HEK293 (cell line): ENCODE measurements around the gene PLEKHA8.

Experiments
- BCL6B ChIP-seq: fragments of 450-650 bp; formaldehyde crosslinking; IDR thresholded peaks from 2 replicates; pipeline ENCODE4 v1.5.1; 2017; ENCODE audit warnings: missing biosample characterization, missing genetic modification characterization
- CTCF ChIP-seq: fragments of 450-650 bp; formaldehyde crosslinking; IDR thresholded peaks from 2 replicates; pipeline ENCODE4 v1.5.1; 2016; ENCODE audit warnings: missing biosample characterization, missing genetic modification characterization
- REST ChIP-seq: fragments of 450-650 bp; formaldehyde crosslinking; IDR thresholded peaks from 2 replicates; pipeline ENCODE4 v1.5.1; 2016; ENCODE audit warnings: missing biosample characterization, missing genetic modification characterization
- ZBTB1 ChIP-seq: fragments of 450-650 bp; formaldehyde crosslinking; IDR thresholded peaks from 2 replicates; pipeline ENCODE4 v1.5.1; 2016; ENCODE audit warnings: missing biosample characterization, missing genetic modification characterization
- ZBTB44 ChIP-seq: fragments of 450-650 bp; IDR thresholded peaks from 2 replicates; pipeline ENCODE4 v1.5.1; 2018; ENCODE audit warnings: missing biosample characterization, mild to moderate bottlenecking, missing genetic modification characterization
- ZFP3 ChIP-seq: fragments of 450-650 bp; formaldehyde crosslinking; IDR thresholded peaks from 2 replicates; pipeline ENCODE4 v1.5.1; 2016; ENCODE audit warnings: low read depth, missing biosample characterization, missing genetic modification characterization
- ZNF174 ChIP-seq: fragments of 450-650 bp; formaldehyde crosslinking; IDR thresholded peaks from 2 replicates; pipeline ENCODE4 v1.5.0; 2017; ENCODE audit warnings: missing biosample characterization, mild to moderate bottlenecking, missing genetic modification characterization
- ZNF239 ChIP-seq: fragments of 450-650 bp; formaldehyde crosslinking; IDR thresholded peaks from 2 replicates; pipeline ENCODE4 v1.5.1; 2016; ENCODE audit warnings: missing biosample characterization, missing genetic modification characterization
- ZNF324 ChIP-seq: fragments of 450-650 bp; formaldehyde crosslinking; IDR thresholded peaks from 2 replicates; pipeline ENCODE4 v1.5.1; 2016; ENCODE audit warnings: missing biosample characterization, missing genetic modification characterization
- ZNF362 ChIP-seq: fragments of 450-650 bp; formaldehyde crosslinking; IDR thresholded peaks from 2 replicates; pipeline ENCODE4 v1.5.1; 2016; ENCODE audit warnings: missing biosample characterization, missing genetic modification characterization
- ZNF37A ChIP-seq: fragments of 450-650 bp; IDR thresholded peaks from 2 replicates; pipeline ENCODE4 v1.5.1; 2018; ENCODE audit warnings: missing biosample characterization, missing genetic modification characterization
- ZNF549 ChIP-seq: fragments of 450-650 bp; IDR thresholded peaks from 2 replicates; pipeline ENCODE4 v1.5.1; 2018; ENCODE audit warnings: missing biosample characterization, missing genetic modification characterization, mild to moderate bottlenecking, inconsistent platforms, moderate library complexity
- ZNF629 ChIP-seq: fragments of 450-650 bp; formaldehyde crosslinking; IDR thresholded peaks from 2 replicates; pipeline ENCODE4 v1.5.1; 2017; ENCODE audit warnings: missing biosample characterization, missing genetic modification characterization

- no peak for TF ChIP-seq CTCF (tag by site-specific recombination)
- no peak for TF ChIP-seq ZNF37A
- TF ChIP-seq ZNF549 = no peak
- TF ChIP-seq ZFP3 (tag by site-specific recombination) = no peak
- TF ChIP-seq ZNF239 (tag by site-specific recombination) = no peak
- TF ChIP-seq ZBTB44 = no peak
- TF ChIP-seq ZNF362 (tag by site-specific recombination) = no peak
- no peak for TF ChIP-seq ZNF174 (tag by site-specific recombination)
- TF ChIP-seq BCL6B = no peak
- no peak for TF ChIP-seq ZNF629 (tag by site-specific recombination)
- TF ChIP-seq ZNF324 (tag by site-specific recombination) = no peak
- no peak for TF ChIP-seq ZBTB1 (tag by site-specific recombination)
- no peak for TF ChIP-seq REST
Measured at GRCh38 chr7:30040938-30041337, 12.7 kb downstream of the PLEKHA8 start.
